ENCODE measurements around the gene SORCS2. TPM values are rescaled to one million over a fixed set of nuclear protein-coding genes. Genes with fewer than 3 reads are reported as not detected.

SORCS2 gene
- total and polyA plus RNA-seq, 3 donors from 2014 or later, result 2.7 to 4.6 (median 2.9) TPM

DNA sequence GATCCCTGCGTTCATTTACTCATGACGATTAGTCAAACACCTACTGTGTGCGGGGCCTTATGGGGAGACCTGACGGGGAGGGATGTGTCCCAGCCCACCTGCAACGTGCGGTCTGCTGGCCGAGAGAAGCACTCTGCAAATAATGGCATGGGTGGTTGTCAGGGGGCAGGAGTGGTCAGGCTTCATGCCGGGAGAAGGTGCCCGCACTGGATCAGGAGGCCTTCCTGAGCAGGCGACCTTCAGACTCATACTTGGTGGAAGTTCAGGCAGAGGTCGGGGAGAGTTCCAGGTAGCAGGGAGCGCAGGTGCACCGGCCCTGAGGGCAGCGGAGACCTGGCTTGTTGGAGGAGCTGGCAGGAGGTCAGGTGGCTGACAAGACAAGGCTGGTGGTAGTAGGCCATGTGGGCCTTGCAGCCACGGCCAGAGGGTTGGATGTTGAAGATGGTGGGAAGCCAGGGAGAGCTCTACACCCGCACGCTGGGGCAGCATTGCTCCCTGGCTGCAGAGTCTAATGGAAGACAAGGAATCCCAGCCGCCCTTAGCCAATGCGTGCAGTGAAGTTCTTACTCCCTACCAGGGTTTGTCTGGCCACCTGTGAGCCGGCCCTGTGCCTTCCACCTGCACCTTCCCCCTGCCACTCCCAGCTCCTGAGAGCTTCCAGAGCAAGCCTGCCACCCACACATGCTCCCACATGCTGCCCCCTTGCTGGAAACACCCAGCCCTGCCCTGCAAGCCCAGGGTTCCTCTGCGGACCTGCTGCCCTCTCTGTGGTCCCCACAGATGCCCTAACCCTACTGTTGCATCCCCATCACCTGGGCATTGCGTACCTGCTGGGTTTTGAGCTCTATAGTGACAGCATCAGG, 145.1 kb downstream of the SORCS2 start:
- no peak overlapping the region for H3K27ac ChIP-seq
- no peak overlapping the region for H3K4me3 ChIP-seq
- no peaks in the 10 kb centered on the region for H3K36me3 ChIP-seq (ENCODE audit: low read depth, missing control alignments)
- intact Hi-C loops (cut with DNase I; ENCODE audit: low total_unique reads), result no loop called here
- TF ChIP-seq POLR2A (IDR thresholded peaks at IDR 0.05), result no peak
- DNase-seq, result no peak
- H3K9me3 ChIP-seq, result no peaks in the 10 kb centered on the region
- no peaks in the 10 kb centered on the region for H3K27me3 ChIP-seq
- H3K4me1 ChIP-seq, result peaks cover 7% of the 10 kb centered on the region
- 85 to 95% methylated on average over 16 to 22 of the region's 22 CpGs for WGBS, 2 donors

DNA sequence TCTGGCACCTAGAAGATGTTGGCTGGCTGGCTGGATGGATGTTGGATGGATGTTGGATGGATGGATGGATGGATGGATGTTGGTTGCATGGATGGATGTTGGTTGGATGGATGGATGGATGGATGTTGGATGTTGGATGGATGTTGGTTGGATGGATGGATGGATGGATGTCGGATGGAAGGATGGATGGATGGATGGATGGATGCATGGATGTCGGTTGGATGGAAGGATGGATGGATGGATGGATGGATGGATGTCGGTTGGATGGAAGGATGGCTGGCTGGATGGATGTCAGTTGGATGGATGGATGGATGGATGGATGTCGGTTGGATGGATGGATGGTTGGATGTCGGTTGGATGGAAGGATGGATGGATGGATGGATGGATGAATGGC, 145.7 kb downstream of the SORCS2 start:
- Histone ChIP-seq H3K27ac (no peak overlapping the region), H3K9me3 (no peaks in the 10 kb centered on the region), H3K4me1 (peaks cover 7% of the 10 kb centered on the region), H3K4me3 (no peak overlapping the region), H3K27me3 (no peaks in the 10 kb centered on the region), H3K36me3 (ENCODE audit: low read depth, missing control alignments) (no peaks in the 10 kb centered on the region)
- intact Hi-C loops (cut with DNase I; ENCODE audit: low total_unique reads), result no loop called here
- no peak for DNase-seq
- TF ChIP-seq, protein P1, sequence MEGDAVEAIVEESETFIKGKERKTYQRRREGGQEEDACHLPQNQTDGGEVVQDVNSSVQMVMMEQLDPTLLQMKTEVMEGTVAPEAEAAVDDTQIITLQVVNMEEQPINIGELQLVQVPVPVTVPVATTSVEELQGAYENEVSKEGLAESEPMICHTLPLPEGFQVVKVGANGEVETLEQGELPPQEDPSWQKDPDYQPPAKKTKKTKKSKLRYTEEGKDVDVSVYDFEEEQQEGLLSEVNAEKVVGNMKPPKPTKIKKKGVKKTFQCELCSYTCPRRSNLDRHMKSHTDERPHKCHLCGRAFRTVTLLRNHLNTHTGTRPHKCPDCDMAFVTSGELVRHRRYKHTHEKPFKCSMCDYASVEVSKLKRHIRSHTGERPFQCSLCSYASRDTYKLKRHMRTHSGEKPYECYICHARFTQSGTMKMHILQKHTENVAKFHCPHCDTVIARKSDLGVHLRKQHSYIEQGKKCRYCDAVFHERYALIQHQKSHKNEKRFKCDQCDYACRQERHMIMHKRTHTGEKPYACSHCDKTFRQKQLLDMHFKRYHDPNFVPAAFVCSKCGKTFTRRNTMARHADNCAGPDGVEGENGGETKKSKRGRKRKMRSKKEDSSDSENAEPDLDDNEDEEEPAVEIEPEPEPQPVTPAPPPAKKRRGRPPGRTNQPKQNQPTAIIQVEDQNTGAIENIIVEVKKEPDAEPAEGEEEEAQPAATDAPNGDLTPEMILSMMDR (IDR thresholded peaks at IDR 0.05), result no peak
- TF ChIP-seq POLR2A (IDR thresholded peaks at IDR 0.05), result no peak
- 95 to 96% methylated on average over 5 of the region's 5 CpGs for WGBS, 2 donors

DNA sequence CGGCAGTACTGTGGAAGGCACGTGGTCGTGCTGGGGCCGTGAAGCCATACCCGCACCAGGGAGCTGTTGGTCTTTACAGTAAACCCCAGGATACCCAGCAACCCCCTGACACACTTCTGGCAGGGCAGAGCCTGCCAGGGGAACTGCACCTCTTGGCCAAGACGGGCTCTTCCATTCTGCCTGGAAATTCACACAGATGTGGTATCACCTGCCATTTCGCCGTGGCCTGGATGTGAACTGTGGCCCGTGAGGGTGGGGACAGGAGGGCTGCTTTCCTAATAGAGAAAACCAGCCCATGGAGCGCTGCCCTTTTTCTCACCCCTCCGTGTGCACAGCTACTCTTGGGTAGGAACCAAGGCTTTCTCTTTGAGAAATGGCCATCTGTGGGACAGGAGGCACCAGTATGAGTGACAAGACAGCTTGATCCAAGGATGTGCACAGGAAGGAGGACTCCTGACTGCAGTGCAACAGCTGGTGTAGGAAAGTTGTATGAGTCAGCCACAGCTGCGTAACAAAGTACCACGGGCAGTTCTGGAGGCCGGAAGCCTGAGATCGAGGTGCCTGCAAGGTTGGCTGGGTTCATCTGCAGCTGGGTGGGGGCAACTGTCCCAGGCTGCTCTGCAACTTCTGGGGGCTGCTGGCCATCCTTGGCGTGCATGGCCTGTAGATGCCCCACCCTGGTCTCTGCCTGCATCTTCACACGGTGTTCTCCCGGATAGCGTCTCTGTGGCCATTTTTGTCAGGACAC, 146.7 kb downstream of the SORCS2 start:
- Histone ChIP-seq H3K27ac (no peak overlapping the region), H3K27me3 (no peaks in the 10 kb centered on the region), H3K4me1 (peaks cover 7% of the 10 kb centered on the region), H3K9me3 (no peaks in the 10 kb centered on the region), H3K36me3 (ENCODE audit: low read depth, missing control alignments) (no peaks in the 10 kb centered on the region), H3K4me3 (no peak overlapping the region)
- 95 to 96% methylated on average over 14 to 19 of the region's 19 CpGs for WGBS, 2 donors
- intact Hi-C loops (cut with DNase I; ENCODE audit: low total_unique reads), result no loop called here
- TF ChIP-seq POLR2A (IDR thresholded peaks at IDR 0.05), result no peak
- TF ChIP-seq, protein P1 (IDR thresholded peaks at IDR 0.05), result no peak
- no peak for DNase-seq

DNA sequence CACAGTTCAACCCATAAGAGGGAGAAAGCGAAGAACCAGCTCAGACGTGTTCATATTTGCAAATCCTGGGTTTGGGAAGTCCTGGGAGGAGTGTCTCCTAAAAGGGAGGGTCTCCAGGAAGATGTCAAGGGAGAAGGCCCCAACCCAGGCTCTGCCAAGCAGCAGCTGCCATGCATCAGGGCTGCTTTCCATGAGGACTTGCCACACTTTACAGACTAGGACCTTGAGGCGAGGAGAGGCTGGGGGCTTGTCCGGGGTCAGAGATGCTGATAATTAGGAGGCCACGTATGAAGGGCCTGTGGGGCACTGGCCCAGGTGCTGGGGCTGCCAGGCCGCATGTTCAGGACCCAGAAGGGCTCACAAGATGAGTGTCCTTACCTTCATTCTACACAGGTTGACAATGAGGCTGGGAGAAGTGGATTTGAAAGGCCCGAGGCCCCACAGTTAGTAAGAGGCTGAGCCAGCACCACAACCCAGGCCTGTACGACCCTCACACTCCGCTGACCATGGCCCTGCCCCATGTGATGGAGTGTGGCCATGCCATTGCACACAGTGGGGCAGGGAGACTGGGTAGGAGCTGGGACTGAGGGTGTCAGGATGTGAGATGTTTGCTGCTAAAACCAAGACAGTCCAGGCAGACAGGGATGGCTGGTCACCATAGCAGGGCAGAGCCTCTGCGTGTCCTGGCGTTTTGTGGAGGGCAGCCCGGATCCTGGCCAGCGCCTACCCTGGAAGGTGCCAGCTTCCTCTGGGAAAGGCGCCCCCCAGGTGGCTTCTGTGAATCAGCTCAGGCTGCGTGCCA, 147.6 kb downstream of the SORCS2 start:
- intact Hi-C loops (cut with DNase I; ENCODE audit: low total_unique reads), result no loop called here
- Histone ChIP-seq H3K36me3 (ENCODE audit: low read depth, missing control alignments) (no peaks in the 10 kb centered on the region), H3K4me1 (peaks cover 7% of the 10 kb centered on the region), H3K9me3 (no peaks in the 10 kb centered on the region), H3K27me3 (no peaks in the 10 kb centered on the region), H3K27ac (no peak overlapping the region), H3K4me3 (no peak overlapping the region)
- no peak for TF ChIP-seq POLR2A (IDR thresholded peaks at IDR 0.05)
- TF ChIP-seq, protein P1 (IDR thresholded peaks at IDR 0.05), result no peak
- no peak for DNase-seq
- 87 to 91% methylated on average over 9 to 15 of the region's 15 CpGs for WGBS, 2 donors
